HCT116 (cell line): Measurements from ENCODE around the gene XRN1. TPM values are rescaled to one million over a fixed set of nuclear protein-coding genes. Genes with fewer than 3 reads are reported as not detected.

Source experiments
- ATAC-seq: fragments of 200-7000 bp; cut with Tn5 transposase; 2 replicates; pipeline ENCODE4 v1.9.1; 2020; ENCODE audit warnings: mild to moderate bottlenecking, moderate library complexity
- BruUV-seq: library from RNA; stranded (reverse); fragments of 400-500 nt; replicated peaks from 2 replicates; lab custom pipeline; 2021; lab: Mats Ljungman, UMichigan
- CTCF ChIA-PET: fragments of 300-600 bp; sonication (Branson Sonifier 250); formaldehyde crosslinking; loops from one replicate; lab custom pipeline; 2021; ENCODE audit warnings: antibody characterized with exemption; lab: Charles Lee
- POLR2A ChIA-PET: fragments of 300-600, 350-600 bp; sonication (Branson Sonifier 250); formaldehyde crosslinking; loops from one replicate; lab custom pipeline; 2021; ENCODE audit warnings: antibody characterized with exemption; lab: Charles Lee
- RAD21 ChIA-PET, 2 experiments: fragments of 300-600 bp; sonication (Branson Sonifier 250); formaldehyde crosslinking; loops; one replicate each; lab custom pipeline; 2023; ENCODE audit warnings: low total read pairs in 2 of 2; ENCODE audit not compliant: uncharacterized antibody in 2 of 2, unreplicated experiment in 2 of 2, low non-redundant PET in 1 of 2; lab: Charles Lee
- DNase-seq: peaks from one replicate; pipeline ENCODE4 v3.0.0-alpha.2; 2010; ENCODE audit warnings: low read depth, low spot score
- H2AFZ ChIP-seq: fragments of 200-600 bp; shearing (Covaris generic), sonication (generic); 2 replicates; pipeline ENCODE4 v1.6.1; 2017; ENCODE audit warnings: low read depth, mixed run types, mixed read lengths, antibody characterized with exemption, low read length; ENCODE audit not compliant: poor library complexity, severe bottlenecking
- H3K27ac ChIP-seq: 2 replicates; pipeline ENCODE4 v1.5.1; 2012; ENCODE audit warnings: low read depth, low read length
- H3K27me3 ChIP-seq: fragments of 200-600 bp; sonication (generic); 2 replicates; pipeline ENCODE4 v1.6.1; 2016; ENCODE audit warnings: mixed run types, low read length, mixed read lengths; ENCODE audit not compliant: insufficient read depth
- H3K36me3 ChIP-seq, 2 experiments: fragments of 200-500 bp in 1 of 2; fragments of 200-600 bp in 1 of 2; sonication (Bioruptor generic) in 1 of 2; sonication (generic) in 1 of 2; 2 replicates each; pipeline versions ENCODE4 v1.5.1 to v1.6.1; 2014 to 2016; ENCODE audit warnings: low read length in 2 of 2, inconsistent platforms in 1 of 2, mixed read lengths in 1 of 2, mixed run types in 1 of 2; ENCODE audit not compliant: insufficient read depth in 2 of 2, control insufficient read depth in 1 of 2
- H3K4me1 ChIP-seq, 2 experiments: fragments of 200-600 bp in 1 of 2; sonication (generic) in 1 of 2; 2 replicates each; pipeline versions ENCODE4 v1.5.1 to v1.6.1; 2012 to 2017; ENCODE audit warnings: low read length in 2 of 2, inconsistent platforms in 1 of 2, mild to moderate bottlenecking in 1 of 2, mixed read lengths in 1 of 2, mixed run types in 1 of 2, moderate library complexity in 1 of 2; ENCODE audit not compliant: insufficient read depth in 2 of 2, control insufficient read depth in 1 of 2
- H3K4me2 ChIP-seq: fragments of 200-600 bp; sonication (generic); 2 replicates; pipeline ENCODE4 v1.6.1; 2017; ENCODE audit warnings: mixed run types, low read length, mixed read lengths
- H3K4me3 ChIP-seq, 2 experiments: fragments of 200-600 bp in 1 of 2; sonication (generic) in 1 of 2; replicated peaks in 1 of 2; 2 replicates each; pipeline ENCODE4 v1.5.1; 2011 to 2016; ENCODE audit warnings: low read length in 2 of 2, control low read depth in 1 of 2, low read depth in 1 of 2, mild to moderate bottlenecking in 1 of 2, mixed read lengths in 1 of 2, mixed run types in 1 of 2
- H3K79me2 ChIP-seq: fragments of 200-600 bp; sonication (generic); 2 replicates; pipeline ENCODE4 v1.6.1; 2017; ENCODE audit warnings: mild to moderate bottlenecking, mixed run types, low read length, moderate library complexity, mixed read lengths; ENCODE audit not compliant: insufficient read depth
- H3K9ac ChIP-seq: fragments of 200-600 bp; sonication (generic); 2 replicates; pipeline ENCODE4 v1.6.1; 2016; ENCODE audit warnings: low read length, mixed read lengths
- H3K9me2 ChIP-seq: fragments of 200-600 bp; sonication (generic), shearing (Covaris generic); 2 replicates; pipeline ENCODE4 v1.6.1; 2017; ENCODE audit warnings: mixed run types, mild to moderate bottlenecking, moderate library complexity; ENCODE audit not compliant: insufficient read depth
- H3K9me3 ChIP-seq, 2 experiments: fragments of 200-500 bp in 1 of 2; fragments of 200-600 bp in 1 of 2; sonication (Bioruptor generic) in 1 of 2; sonication (generic) in 1 of 2; 2 replicates each; pipeline ENCODE4 v1.6.1; 2014 to 2017; ENCODE audit warnings: low read length in 2 of 2, mixed read lengths in 2 of 2, inconsistent platforms in 1 of 2, low read depth in 1 of 2, mild to moderate bottlenecking in 1 of 2, mixed run types in 1 of 2, moderate library complexity in 1 of 2; ENCODE audit not compliant: control insufficient read depth in 1 of 2, insufficient read depth in 1 of 2
- H4K20me1 ChIP-seq: fragments of 200-600 bp; sonication (generic), shearing (Covaris generic); 2 replicates; pipeline ENCODE4 v1.6.1; 2017; ENCODE audit warnings: mixed run types, mild to moderate bottlenecking, moderate library complexity; ENCODE audit not compliant: insufficient read depth
- CBX3 ChIP-seq: IDR thresholded peaks from 2 replicates; pipeline ENCODE4 v1.6.1; 2012; ENCODE audit warnings: low read depth
- CEBPB ChIP-seq: IDR thresholded peaks from 2 replicates; pipeline ENCODE4 v1.6.1; 2012; ENCODE audit warnings: low read depth
- ELF1 ChIP-seq: IDR thresholded peaks from 2 replicates; pipeline ENCODE4 v1.6.1; 2012; ENCODE audit warnings: low read depth, borderline replicate concordance
- EZH2 ChIP-seq: fragments of 200-600 bp; sonication (generic); IDR thresholded peaks from 2 replicates; pipeline ENCODE4 v1.6.1; 2017; ENCODE audit warnings: antibody characterized with exemption, mixed run types
- EZH2phosphoT487 ChIP-seq: fragments of 200-600 bp; IDR thresholded peaks from 2 replicates; pipeline ENCODE4 v1.6.1; 2018; ENCODE audit warnings: antibody characterized with exemption, borderline replicate concordance
- POLR2A ChIP-seq: IDR thresholded peaks from 2 replicates; pipeline ENCODE4 v1.7.0; 2011; ENCODE audit warnings: borderline replicate concordance; ENCODE audit not compliant: insufficient read depth, insufficient read length; ENCODE audit errors: extremely low read depth
- SIN3A ChIP-seq: IDR thresholded peaks from 2 replicates; pipeline ENCODE4 v1.6.1; 2012; ENCODE audit warnings: low read depth
- SRF ChIP-seq: IDR thresholded peaks from 2 replicates; pipeline ENCODE4 v1.6.1; 2012; ENCODE audit warnings: low read depth
- YY1 ChIP-seq: IDR thresholded peaks from 2 replicates; pipeline ENCODE4 v1.6.1; 2011; ENCODE audit warnings: low read length, low read depth, moderate library complexity, mild to moderate bottlenecking; ENCODE audit not compliant: insufficient replicate concordance; ENCODE audit errors: extremely low read depth
- ZFX ChIP-seq: fragments of 450-650 bp; IDR thresholded peaks from 2 replicates; pipeline ENCODE4 v1.6.1; 2017
- intact Hi-C: fragments of 100-400 bp; cut with micrococcal nuclease; formaldehyde crosslinking; loops from 2 replicates; pipeline ENCODE4 v1.10.0; 2022
- total RNA-seq: library from RNA; stranded (reverse); gene quantifications from one replicate; pipeline ENCODE4 v1.2.1, GENCODE V29; 2021; ENCODE audit not compliant: unreplicated experiment
- TF ChIP-seq, protein P1 (sequence below): IDR thresholded peaks from 2 replicates; pipeline ENCODE4 v1.6.1; 2012
- TF ChIP-seq, protein P2 (sequence below): IDR thresholded peaks from 2 replicates; pipeline ENCODE4 v1.6.1; 2011; ENCODE audit warnings: mild to moderate bottlenecking, low read length, moderate library complexity; ENCODE audit not compliant: insufficient replicate concordance; ENCODE audit errors: extremely low read depth
- TF ChIP-seq, protein P3 (sequence below): IDR thresholded peaks from 2 replicates; pipeline ENCODE4 v1.6.1; 2012; ENCODE audit warnings: low read depth

XRN1 gene
- total RNA-seq, 1 experiment from 2014 or later = 21.3 TPM

DNA sequence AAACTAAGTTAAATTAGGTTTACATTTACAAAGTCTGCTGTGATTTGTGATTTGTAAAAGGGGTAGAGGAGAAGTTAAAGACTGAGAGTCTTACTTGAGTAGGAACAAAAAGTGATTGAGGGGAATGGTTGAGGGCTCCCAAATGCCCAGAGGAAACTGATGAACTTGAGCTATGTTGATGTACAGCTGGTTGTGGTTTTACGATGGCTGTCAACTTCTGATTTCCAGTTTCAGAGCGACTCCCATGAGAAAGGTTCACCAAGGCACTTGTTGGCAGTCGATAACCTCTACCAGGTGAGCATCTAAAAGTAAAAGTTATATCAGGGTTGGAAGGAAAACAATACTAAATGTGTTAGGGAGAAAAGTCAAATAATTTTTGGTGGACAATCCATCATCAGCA, 91.0 kb downstream of the XRN1 start:
- Histone ChIP-seq H3K4me1 (no peaks in the 10 kb centered on the region), H3K9me2 (no peaks in the 10 kb centered on the region), H3K4me3 (no peak overlapping the region), H3K4me2 (no peak overlapping the region), H2AFZ (no peak overlapping the region), H3K79me2 (no peaks in the 10 kb centered on the region), H3K9me3 (no peaks in the 10 kb centered on the region), H3K36me3 (peaks cover 0 to 15% of the 10 kb centered on the region in 2 experiments; a peak in 1 of 4 replicates), H3K9ac (no peak overlapping the region), H3K27ac (no peak overlapping the region), H4K20me1 (no peaks in the 10 kb centered on the region), H3K27me3 (no peaks in the 10 kb centered on the region)
- ChIA-PET CTCF (no interaction called here), RAD21 (no interaction called here), POLR2A (no interaction called here)
- ATAC-seq = no peak
- intact Hi-C loops = no loop called here
- no TSS peak for BruUV-seq
- DNase-seq = no peak
- TF ChIP-seq ELF1 (no peak), EZH2phosphoT487 (no peak), CEBPB (no peak), EZH2 (no peak), SRF (no peak), ZFX (no peak), CBX3 (no peak), POLR2A (no peak), SIN3A (no peak), YY1 (no peak)
- TF ChIP-seq, protein P1, sequence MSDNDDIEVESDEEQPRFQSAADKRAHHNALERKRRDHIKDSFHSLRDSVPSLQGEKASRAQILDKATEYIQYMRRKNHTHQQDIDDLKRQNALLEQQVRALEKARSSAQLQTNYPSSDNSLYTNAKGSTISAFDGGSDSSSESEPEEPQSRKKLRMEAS = no peak
- TF ChIP-seq, protein P2, sequence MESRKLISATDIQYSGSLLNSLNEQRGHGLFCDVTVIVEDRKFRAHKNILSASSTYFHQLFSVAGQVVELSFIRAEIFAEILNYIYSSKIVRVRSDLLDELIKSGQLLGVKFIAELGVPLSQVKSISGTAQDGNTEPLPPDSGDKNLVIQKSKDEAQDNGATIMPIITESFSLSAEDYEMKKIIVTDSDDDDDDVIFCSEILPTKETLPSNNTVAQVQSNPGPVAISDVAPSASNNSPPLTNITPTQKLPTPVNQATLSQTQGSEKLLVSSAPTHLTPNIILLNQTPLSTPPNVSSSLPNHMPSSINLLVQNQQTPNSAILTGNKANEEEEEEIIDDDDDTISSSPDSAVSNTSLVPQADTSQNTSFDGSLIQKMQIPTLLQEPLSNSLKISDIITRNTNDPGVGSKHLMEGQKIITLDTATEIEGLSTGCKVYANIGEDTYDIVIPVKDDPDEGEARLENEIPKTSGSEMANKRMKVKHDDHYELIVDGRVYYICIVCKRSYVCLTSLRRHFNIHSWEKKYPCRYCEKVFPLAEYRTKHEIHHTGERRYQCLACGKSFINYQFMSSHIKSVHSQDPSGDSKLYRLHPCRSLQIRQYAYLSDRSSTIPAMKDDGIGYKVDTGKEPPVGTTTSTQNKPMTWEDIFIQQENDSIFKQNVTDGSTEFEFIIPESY = no peak
- TF ChIP-seq, protein P3, sequence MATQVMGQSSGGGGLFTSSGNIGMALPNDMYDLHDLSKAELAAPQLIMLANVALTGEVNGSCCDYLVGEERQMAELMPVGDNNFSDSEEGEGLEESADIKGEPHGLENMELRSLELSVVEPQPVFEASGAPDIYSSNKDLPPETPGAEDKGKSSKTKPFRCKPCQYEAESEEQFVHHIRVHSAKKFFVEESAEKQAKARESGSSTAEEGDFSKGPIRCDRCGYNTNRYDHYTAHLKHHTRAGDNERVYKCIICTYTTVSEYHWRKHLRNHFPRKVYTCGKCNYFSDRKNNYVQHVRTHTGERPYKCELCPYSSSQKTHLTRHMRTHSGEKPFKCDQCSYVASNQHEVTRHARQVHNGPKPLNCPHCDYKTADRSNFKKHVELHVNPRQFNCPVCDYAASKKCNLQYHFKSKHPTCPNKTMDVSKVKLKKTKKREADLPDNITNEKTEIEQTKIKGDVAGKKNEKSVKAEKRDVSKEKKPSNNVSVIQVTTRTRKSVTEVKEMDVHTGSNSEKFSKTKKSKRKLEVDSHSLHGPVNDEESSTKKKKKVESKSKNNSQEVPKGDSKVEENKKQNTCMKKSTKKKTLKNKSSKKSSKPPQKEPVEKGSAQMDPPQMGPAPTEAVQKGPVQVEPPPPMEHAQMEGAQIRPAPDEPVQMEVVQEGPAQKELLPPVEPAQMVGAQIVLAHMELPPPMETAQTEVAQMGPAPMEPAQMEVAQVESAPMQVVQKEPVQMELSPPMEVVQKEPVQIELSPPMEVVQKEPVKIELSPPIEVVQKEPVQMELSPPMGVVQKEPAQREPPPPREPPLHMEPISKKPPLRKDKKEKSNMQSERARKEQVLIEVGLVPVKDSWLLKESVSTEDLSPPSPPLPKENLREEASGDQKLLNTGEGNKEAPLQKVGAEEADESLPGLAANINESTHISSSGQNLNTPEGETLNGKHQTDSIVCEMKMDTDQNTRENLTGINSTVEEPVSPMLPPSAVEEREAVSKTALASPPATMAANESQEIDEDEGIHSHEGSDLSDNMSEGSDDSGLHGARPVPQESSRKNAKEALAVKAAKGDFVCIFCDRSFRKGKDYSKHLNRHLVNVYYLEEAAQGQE = no peak
